ENCODE data around the gene DCXR. TPM values are rescaled to one million over a fixed set of nuclear protein-coding genes. Genes with fewer than 3 reads are reported as not detected.

The DCXR gene
- total and polyA plus RNA-seq, 2 of the 13 experiments (the other 11 are each of a cell fraction or from before 2014, with no cell fraction given), result 287 to 311 TPM

- no peak for TF ChIP-seq KLF13 (CRISPR knock-in tag; IDR thresholded peaks at IDR 0.05)
- TF ChIP-seq ZNF792 (CRISPR knock-in tag; IDR thresholded peaks at IDR 0.05), result no peak
- TF ChIP-seq PRMT3 (CRISPR knock-in tag; IDR thresholded peaks at IDR 0.05; ENCODE audit: borderline replicate concordance, low read depth), result peak; percentile 36; the same call in 1 of the 2 replicates
- TF ChIP-seq ARHGAP35 (CRISPR knock-in tag; IDR thresholded peaks at IDR 0.05; ENCODE audit: borderline replicate concordance), result 0 out of 2 replicates have a peak, but pooled peaks have one; percentile 48
- 0 out of 2 replicates have a peak, but pooled peaks have one; percentile 4 for TF ChIP-seq GMEB1 (CRISPR knock-in tag; IDR thresholded peaks at IDR 0.05; ENCODE audit: borderline replicate concordance)
- TF ChIP-seq SMARCC2 (IDR thresholded peaks at IDR 0.05), result no peak
- TF ChIP-seq ZNF232 (CRISPR knock-in tag; IDR thresholded peaks at IDR 0.05; ENCODE audit: borderline replicate concordance), result peak; percentile 62; the same call in 1 of the 2 replicates
- no peak for TF ChIP-seq CEBPG (CRISPR knock-in tag; IDR thresholded peaks at IDR 0.05)
- no peak for TF ChIP-seq MIER2 (CRISPR knock-in tag; IDR thresholded peaks at IDR 0.05)
- no peak for TF ChIP-seq GATAD1 (CRISPR knock-in tag; IDR thresholded peaks at IDR 0.05)
- no peak for TF ChIP-seq ELF4 (CRISPR knock-in tag; IDR thresholded peaks at IDR 0.05; ENCODE audit: borderline replicate concordance)
- TF ChIP-seq RBFOX2 (IDR thresholded peaks at IDR 0.05; ENCODE audit: low read depth, low read length), result peak; percentile 97
- TF ChIP-seq CREB3 (CRISPR knock-in tag; IDR thresholded peaks at IDR 0.05), result no peak
- TF ChIP-seq HES4 (CRISPR knock-in tag; IDR thresholded peaks at IDR 0.05; ENCODE audit: borderline replicate concordance), result peak; percentile 3; the same call in 1 of the 2 replicates
- peak; percentile 48 for TF ChIP-seq PATZ1 (CRISPR knock-in tag; IDR thresholded peaks at IDR 0.05)
- 0 out of 2 replicates have a peak, but pooled peaks have one; percentile 26 for TF ChIP-seq ZNF160 (CRISPR knock-in tag; IDR thresholded peaks at IDR 0.05)
- no peak; the same call in 1 of the 2 replicates for TF ChIP-seq SOX13 (IDR thresholded peaks at IDR 0.05)
- TF ChIP-seq SOX13 (CRISPR knock-in tag; conservative IDR thresholded peaks at IDR 0.05 in 1 of 2, IDR thresholded peaks at IDR 0.05 in 1 of 2), result no peak
- peak; percentile 59; the same call in 1 of the 2 replicates for TF ChIP-seq HOXA3 (CRISPR knock-in tag; IDR thresholded peaks at IDR 0.05)
- TF ChIP-seq ZSCAN25 (CRISPR knock-in tag; IDR thresholded peaks at IDR 0.05), result no peak
- TF ChIP-seq HIVEP1 (CRISPR knock-in tag; IDR thresholded peaks at IDR 0.05), result no peak
- no peak for TF ChIP-seq GMEB2 (CRISPR knock-in tag; IDR thresholded peaks at IDR 0.05; ENCODE audit: low read depth)
- TF ChIP-seq E2F1 (CRISPR knock-in tag; IDR thresholded peaks at IDR 0.05), result no peak
- no peak for TF ChIP-seq ATM (IDR thresholded peaks at IDR 0.05; ENCODE audit: borderline replicate concordance)
Observed at GRCh38 chr17:82018989-82019689, 18.4 kb downstream of the DCXR start (continued).
